ENCODE measurements around the gene TBX10. TPM values are rescaled to one million over a fixed set of nuclear protein-coding genes. Genes with fewer than 3 reads are reported as not detected.

Gene TBX10
- total and polyA plus RNA-seq, 2 donors (not counting 3 experiments of a cell fraction or from before 2014, with no cell fraction given), result not detected

GRCh38 chr11:67588136-67588503 is 51.4 kb downstream of the TBX10 start:
- no peak overlapping the region for H3K4me3 ChIP-seq (replicated peaks in 1 of 3; ENCODE audit: insufficient read depth in 1 of 3, low read depth in 1 of 3, low read length in 3 of 3)
- CTCF ChIA-PET, result no interaction called here
- no peaks in the 10 kb centered on the region for H4K20me1 ChIP-seq (replicated peaks; ENCODE audit: control insufficient read depth, extremely low read depth, insufficient read depth, low read length)
- H3K36me3 ChIP-seq (ENCODE audit: control insufficient read depth in 2 of 2, extremely low read depth in 1 of 2, insufficient read depth in 2 of 2, low read length in 2 of 2), result peaks cover 7 to 18% of the 10 kb centered on the region in 2 experiments
- POLR2A ChIA-PET, result no interaction called here
- peaks cover 26% of the 10 kb centered on the region for H3K79me2 ChIP-seq (ENCODE audit: control insufficient read depth, insufficient read depth, low read length)
- BruUV-seq (replicated peaks), result no TSS peak
- H3K4me2 ChIP-seq (ENCODE audit: insufficient read depth, low read length), result no peak overlapping the region
- peaks cover 10% of the 10 kb centered on the region for H3K4me1 ChIP-seq (ENCODE audit: control insufficient read depth, extremely low read depth, insufficient read depth, low read length)
- dilution Hi-C loops (cut with MboI; ENCODE audit: extremely low pct_ligation_motif_present, low sequenced_read_pairs) (no loop called here), intact Hi-C loops (cut with micrococcal nuclease) (no loop called here)
- DNase-seq (ENCODE audit: low read depth, low spot score) (no peak), FAIRE-seq (no peak)
- H3K9ac ChIP-seq (replicated peaks; ENCODE audit: extremely low read depth, insufficient read depth, low read length), result no peak overlapping the region
- H3K9me1 ChIP-seq (replicated peaks; ENCODE audit: control insufficient read depth, extremely low read depth, insufficient read depth, low read length), result no peaks in the 10 kb centered on the region
- H3K27ac ChIP-seq (ENCODE audit: insufficient read depth, low read depth, low read length), result no peak overlapping the region
- H2AFZ ChIP-seq (ENCODE audit: low read depth, low read length), result no peak overlapping the region
- TF ChIP-seq JUN (IDR thresholded peaks at IDR 0.05; ENCODE audit: borderline replicate concordance, insufficient read depth, insufficient read length, low read depth), result no peak
- TF ChIP-seq MAX (IDR thresholded peaks at IDR 0.05; ENCODE audit: insufficient read depth, insufficient read length), result no peak
- TF ChIP-seq CTCF (IDR thresholded peaks at IDR 0.05; ENCODE audit: extremely low read depth in 1 of 2, insufficient read depth in 1 of 2, low read depth in 1 of 2, low read length in 2 of 2), result no peak
- no peak for TF ChIP-seq MYC (IDR thresholded peaks at IDR 0.05; ENCODE audit: low read depth, low read length)
- no peak for TF ChIP-seq POLR2A (IDR thresholded peaks at IDR 0.05; ENCODE audit: low read depth, low read length)
- no peak for TF ChIP-seq POLR2AphosphoS5 (IDR thresholded peaks at IDR 0.05; ENCODE audit: insufficient read depth, low read depth, low read length)
- TF ChIP-seq FOS (IDR thresholded peaks at IDR 0.05; ENCODE audit: borderline replicate concordance, insufficient read depth, low read length), result no peak
- no peak for TF ChIP-seq EZH2 (IDR thresholded peaks at IDR 0.05; ENCODE audit: borderline replicate concordance, low read depth, low read length, severe bottlenecking)
- no peak for TF ChIP-seq GATA2 (IDR thresholded peaks at IDR 0.05; ENCODE audit: insufficient read depth, insufficient read length, low read depth, low read length)
- H3K9me3 ChIP-seq (replicated peaks; ENCODE audit: control insufficient read depth, insufficient read depth, low read length), result no peaks in the 10 kb centered on the region
- H3K27me3 ChIP-seq (ENCODE audit: control insufficient read depth in 2 of 2, insufficient read depth in 2 of 2, low read length in 2 of 2), result no peaks in the 10 kb centered on the region
